Activated CD4-positive, alpha-beta memory T cell treated with anti-CD3 and anti-CD28 coated beads for 36 hours (primary cell): Measurements from ENCODE around the gene GGT5. TPM values are rescaled to one million over a fixed set of nuclear protein-coding genes. Genes with fewer than 3 reads are reported as not detected.
A peak's percentile ranks its signal among the peaks of the same experiment; 100 is the strongest.
"Not testable (repeated sequence)": the region's sequence is repeated elsewhere in the genome, so short reads cannot be mapped to it uniquely, and the experiment has no call there.

Experiments used
- CTCF ChIA-PET: fragments of 350-600 bp; sonication (Branson Sonifier 250); formaldehyde crosslinking; loops from one replicate; lab custom pipeline; 2021; ENCODE audit warnings: antibody characterized with exemption, inconsistent platforms; lab: Charles Lee
- POLR2A ChIA-PET: fragments of 350-600 bp; sonication (Branson Sonifier 250); formaldehyde crosslinking; loops from one replicate; lab custom pipeline; 2021; ENCODE audit warnings: antibody characterized with exemption; lab: Charles Lee
- DNase-seq: peaks from one replicate; pipeline ENCODE4 v3.0.0-alpha.2; 2020
- H3K27ac Mint-ChIP-seq: one replicate; pipeline ENCODE4 v1.8.0; 2021; ENCODE audit warnings: mixed read lengths
- H3K27me3 Mint-ChIP-seq: one replicate; pipeline ENCODE4 v1.8.0; 2021; ENCODE audit warnings: mixed read lengths
- H3K36me3 Mint-ChIP-seq: one replicate; pipeline ENCODE4 v1.8.0; 2021; ENCODE audit warnings: mixed read lengths
- H3K4me1 Mint-ChIP-seq: one replicate; pipeline ENCODE4 v1.8.0; 2021; ENCODE audit warnings: low read depth, mixed read lengths
- H3K4me3 Mint-ChIP-seq: one replicate; pipeline ENCODE4 v1.8.0; 2021; ENCODE audit warnings: mild to moderate bottlenecking, mixed read lengths
- H3K9me3 Mint-ChIP-seq: one replicate; pipeline ENCODE4 v1.8.0; 2021; ENCODE audit warnings: mixed read lengths
- intact Hi-C: fragments of 100-400 bp; cut with micrococcal nuclease; formaldehyde crosslinking; loops from one replicate; pipeline ENCODE4 v1.15.1; 2023
- total RNA-seq, 2 experiments: library from RNA; stranded (reverse); gene quantifications; one replicate each; pipeline ENCODE4 v1.2.3, GENCODE V29; 2021

Gene GGT5
- total RNA-seq, 2 experiments from 2014 or later = not detected

DNA sequence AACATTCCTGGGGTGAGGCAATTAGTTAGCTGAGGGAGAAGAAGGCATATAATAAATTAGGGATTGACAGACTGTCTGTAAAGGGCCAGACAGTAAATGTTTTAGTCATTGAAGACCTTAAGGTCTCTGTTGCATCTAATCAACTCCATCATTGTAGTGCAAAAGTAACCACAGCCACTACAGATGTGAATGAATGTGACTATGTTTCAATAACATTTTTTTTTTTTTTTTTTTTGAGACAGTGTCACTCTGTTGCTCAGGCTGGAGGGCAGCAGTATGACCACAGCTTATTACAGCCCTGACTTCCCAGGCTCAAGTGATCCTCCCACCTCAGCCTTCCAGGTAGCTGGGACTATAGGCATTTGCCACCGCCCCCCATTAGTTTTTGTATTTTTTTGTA, 35.5 kb upstream of the GGT5 start:
- peaks cover 47% of the 10 kb centered on the region for H3K4me1 Mint-ChIP-seq
- POLR2A ChIA-PET, H3K27me3 Mint-ChIP-seq, H3K4me3 Mint-ChIP-seq, H3K9me3 Mint-ChIP-seq, DNase-seq, CTCF ChIA-PET, H3K27ac Mint-ChIP-seq, intact Hi-C loops, H3K36me3 Mint-ChIP-seq: not testable (repeated sequence)

DNA sequence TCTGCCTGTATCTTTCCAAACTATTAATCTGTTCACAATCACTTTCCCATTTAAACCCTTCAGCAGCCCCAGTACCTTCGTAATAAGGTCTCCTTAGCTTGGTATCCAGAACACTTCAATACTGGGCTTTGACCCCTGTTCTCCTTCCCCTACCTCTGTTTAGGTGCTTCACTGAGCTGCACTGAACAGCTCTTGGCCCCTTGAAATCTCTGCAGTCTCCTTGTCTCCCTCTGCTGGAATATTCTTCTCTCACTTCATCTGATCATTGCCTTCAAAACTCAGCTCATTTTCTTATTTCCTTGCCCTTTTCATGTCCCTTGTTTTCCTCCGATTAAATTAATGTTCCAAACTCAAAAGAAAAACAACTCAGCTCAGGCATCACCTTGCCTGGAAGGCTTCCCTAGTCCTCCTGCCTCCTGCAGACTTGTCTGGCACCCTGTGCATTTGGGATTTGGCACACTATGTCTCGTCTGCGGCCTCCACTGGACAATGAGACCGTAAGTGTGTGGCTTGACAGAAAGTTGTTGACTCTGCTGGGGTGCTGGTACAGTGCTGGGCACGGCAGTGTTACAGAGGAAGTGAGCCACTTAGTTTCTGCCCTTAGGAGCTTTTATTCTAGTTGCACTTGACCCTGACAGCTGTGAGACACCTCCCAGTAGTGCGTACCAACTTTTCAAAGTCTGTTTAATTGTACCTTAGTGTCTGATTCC, 30.0 kb upstream of the GGT5 start:
- POLR2A ChIA-PET, CTCF ChIA-PET, DNase-seq, H3K9me3 Mint-ChIP-seq, H3K27me3 Mint-ChIP-seq, H3K27ac Mint-ChIP-seq, H3K4me3 Mint-ChIP-seq: not testable (repeated sequence)
- Mint-ChIP-seq H3K4me1 (peaks cover 53% of the 10 kb centered on the region), H3K36me3 (peaks cover 11% of the 10 kb centered on the region)
- intact Hi-C loops = loop anchor here (5.0 kb wide), 1 partner anchor 157 kb away; no protein-coding TSS in a partner anchor

DNA sequence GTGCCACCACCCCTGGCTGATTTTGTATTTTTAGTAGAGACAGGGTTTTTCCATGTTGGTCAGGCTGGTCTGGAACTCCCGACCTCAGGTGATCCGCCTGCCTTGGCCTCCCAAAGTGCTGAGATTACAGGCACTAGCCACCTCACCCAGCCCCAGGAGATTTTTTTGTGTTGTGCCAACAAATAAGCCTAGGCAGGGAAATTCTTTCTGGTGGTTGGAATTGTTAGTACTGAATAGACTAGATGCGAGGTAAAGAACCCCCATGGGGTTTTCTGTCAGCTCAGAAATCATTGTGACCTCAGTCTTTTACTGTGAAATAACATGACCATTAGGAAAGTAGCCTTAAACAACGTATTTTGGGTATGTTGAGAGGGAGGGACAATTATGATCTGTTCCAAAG, 29.0 kb upstream of the GGT5 start:
- Mint-ChIP-seq H3K36me3 (peaks cover 11% of the 10 kb centered on the region), H3K4me1 (peaks cover 47% of the 10 kb centered on the region)
- POLR2A ChIA-PET, H3K4me3 Mint-ChIP-seq, H3K27ac Mint-ChIP-seq, CTCF ChIA-PET, H3K27me3 Mint-ChIP-seq, DNase-seq, H3K9me3 Mint-ChIP-seq: not testable (repeated sequence)
- intact Hi-C loops = loop anchor here (1.0 to 5.0 kb wide), 2 partner anchors 11 to 158 kb away; no protein-coding TSS in a partner anchor

DNA sequence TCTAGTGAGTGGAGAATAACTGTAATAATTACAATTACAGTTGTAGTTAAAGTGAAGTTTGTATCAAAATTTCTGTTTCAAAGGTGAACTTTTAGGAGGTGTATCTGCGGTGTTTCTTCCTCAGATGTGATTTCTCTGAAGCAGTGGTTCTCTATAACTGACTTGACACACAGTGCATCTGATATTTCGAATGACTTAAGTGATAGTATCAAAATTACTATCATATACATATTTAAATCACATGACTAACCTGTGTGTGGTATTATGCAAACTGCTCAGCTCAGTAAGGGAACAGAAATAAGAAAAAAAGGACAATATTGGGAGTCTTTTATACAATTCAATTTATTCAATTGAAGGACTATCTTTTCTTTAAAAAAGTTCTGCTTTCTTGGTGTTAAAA, 28.1 kb upstream of the GGT5 start:
- CTCF ChIA-PET = interaction anchor here (3.2 kb wide), 1 partner anchor 13 kb away, joined by 14 read pairs; no protein-coding TSS in a partner anchor

DNA sequence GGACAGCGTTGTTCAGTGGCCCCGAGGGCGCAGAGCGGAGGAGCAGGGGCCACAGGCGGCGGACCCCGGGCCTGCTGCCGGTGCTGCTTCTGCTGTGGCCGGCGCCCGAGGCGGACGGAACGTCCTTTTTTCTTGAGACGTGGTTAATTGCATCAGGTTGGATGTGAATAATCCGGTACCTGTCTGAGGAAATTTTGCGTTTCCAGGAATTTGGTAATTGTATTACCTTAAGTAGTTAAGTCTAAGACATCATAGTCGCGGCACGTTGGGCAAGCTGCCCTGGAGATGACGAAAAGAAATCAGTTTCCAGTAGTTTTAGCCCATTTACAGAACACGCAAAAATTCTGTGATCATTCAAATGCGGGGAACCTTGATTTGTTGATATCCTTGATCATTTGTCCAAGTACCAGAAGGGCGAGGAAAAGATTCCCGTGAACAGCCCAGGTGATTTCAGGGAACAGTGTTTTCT, 26.5 kb upstream of the GGT5 start:
- H3K27me3 Mint-ChIP-seq = no peaks in the 10 kb centered on the region
- DNase-seq = no peak
- CTCF ChIA-PET = interaction anchor here (3.2 kb wide), 1 partner anchor 14 kb away, joined by 14 read pairs; no protein-coding TSS in a partner anchor
- peak overlapping the region; percentile 82 for H3K4me3 Mint-ChIP-seq
- peaks cover 39% of the 10 kb centered on the region for H3K4me1 Mint-ChIP-seq
- peak overlapping the region; percentile 82 for H3K27ac Mint-ChIP-seq
- intact Hi-C loops = loop anchor here (1.0 to 5.0 kb wide), 2 partner anchors 34 to 161 kb away; no protein-coding TSS in a partner anchor
- POLR2A ChIA-PET = interaction anchor here (3.0 kb wide), 1 partner anchor 13 kb away, joined by 15 read pairs; no protein-coding TSS in a partner anchor
- H3K9me3 Mint-ChIP-seq = no peaks in the 10 kb centered on the region
- peaks cover 8% of the 10 kb centered on the region for H3K36me3 Mint-ChIP-seq

More for the DNA sequence above, 28.1 kb upstream of the GGT5 start:
- POLR2A ChIA-PET = interaction anchor here (3.0 kb wide), 1 partner anchor 12 kb away, joined by 15 read pairs; no protein-coding TSS in a partner anchor
- H3K36me3 Mint-ChIP-seq = peaks cover 11% of the 10 kb centered on the region
- not testable (repeated sequence) for H3K4me3 Mint-ChIP-seq, DNase-seq, H3K9me3 Mint-ChIP-seq, H3K27me3 Mint-ChIP-seq
- peaks cover 44% of the 10 kb centered on the region for H3K4me1 Mint-ChIP-seq
- peak overlapping the region; percentile 42 for H3K27ac Mint-ChIP-seq
- intact Hi-C loops = loop anchor here (1.0 to 5.0 kb wide), 2 partner anchors 12 to 159 kb away; no protein-coding TSS in a partner anchor

DNA sequence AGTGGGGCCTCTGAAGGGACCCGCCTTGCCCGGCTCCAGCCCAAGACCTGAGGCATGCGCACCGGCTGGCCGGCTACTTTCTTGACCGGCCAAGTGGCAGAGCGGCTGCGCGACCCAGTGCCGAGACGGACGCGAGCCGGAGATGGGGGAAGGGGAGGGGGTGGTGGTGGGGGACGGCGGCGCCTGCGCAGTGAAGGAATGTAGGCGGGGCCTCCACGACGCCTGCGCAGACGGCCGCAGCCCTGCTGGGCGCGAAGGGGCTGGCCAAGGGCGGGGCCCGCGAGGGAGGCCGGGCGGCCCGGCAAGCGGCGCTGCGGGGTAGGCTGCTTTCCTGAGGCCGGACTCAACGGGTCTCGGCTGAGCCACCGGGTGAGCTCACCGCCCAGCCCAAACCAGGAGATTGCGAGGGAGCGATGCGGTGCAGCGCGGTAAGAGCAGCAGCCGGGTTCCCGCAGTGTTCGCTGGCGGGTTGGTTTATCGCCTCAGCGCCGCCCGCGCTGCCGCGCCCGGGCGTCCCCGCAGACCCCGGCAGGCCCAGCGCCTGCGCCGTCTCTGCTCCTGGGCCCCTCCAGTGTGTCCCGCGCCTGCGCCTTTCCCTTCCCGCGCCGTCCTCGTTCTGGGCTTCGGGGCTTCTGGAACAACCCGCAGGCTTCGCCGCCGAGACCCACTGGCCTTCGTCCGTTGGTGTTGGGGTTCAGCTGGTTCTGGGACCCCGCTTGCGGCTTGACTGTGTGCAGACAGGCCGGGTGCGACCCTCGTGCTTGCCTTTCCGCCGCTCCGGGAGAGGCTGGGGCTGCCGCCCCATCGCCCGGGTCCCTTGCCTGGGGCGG, 25.9 kb upstream of the GGT5 start, which contains the start of gene SPECC1L:
Gene SPECC1L, plus strand, starts transcription at position 276 of the 830 bp plus-strand sequence. CDS start 31,401 bp downstream, outside the sequence.
- peaks cover 39% of the 10 kb centered on the region for H3K4me1 Mint-ChIP-seq
- intact Hi-C loops = loop anchor here (1.0 to 5.0 kb wide), 2 partner anchors 35 to 162 kb away; no protein-coding TSS in a partner anchor
- peak within 1 kb of the TSS; percentile 82 for H3K4me3 Mint-ChIP-seq
- DNase-seq = peak; percentile 94
- peaks cover 6% of the 10 kb centered on the region for H3K36me3 Mint-ChIP-seq
- ChIA-PET CTCF (interaction anchor here (3.2 kb wide), 1 partner anchor 15 kb away, joined by 14 read pairs; no protein-coding TSS in a partner anchor), POLR2A (interaction anchor here (3.0 kb wide), 1 partner anchor 14 kb away, joined by 15 read pairs; no protein-coding TSS in a partner anchor)
- peak within 1 kb of the TSS; percentile 82 for H3K27ac Mint-ChIP-seq
- no peaks in the 10 kb centered on the region for H3K9me3 Mint-ChIP-seq
- no peaks in the 10 kb centered on the region for H3K27me3 Mint-ChIP-seq

DNA sequence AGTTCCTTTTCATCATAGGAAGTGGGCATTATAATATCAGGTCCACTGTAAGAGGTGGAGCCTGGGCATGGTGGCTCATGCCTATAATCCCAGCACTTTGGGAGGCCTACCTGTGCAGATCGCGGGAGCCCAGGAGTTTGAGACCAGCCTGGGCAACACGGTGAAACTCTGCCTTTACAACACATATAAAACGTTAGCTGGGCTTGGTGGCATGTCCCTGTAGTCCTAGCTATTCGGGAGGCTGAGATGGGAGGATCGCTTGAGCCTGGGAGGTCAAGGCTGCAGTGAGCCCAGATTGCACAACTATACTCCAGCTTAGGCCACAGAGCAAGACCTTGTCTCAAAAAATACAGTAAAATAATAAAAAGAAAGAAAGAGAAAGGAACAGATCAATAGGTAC, 21.6 kb upstream of the GGT5 start:
- CTCF ChIA-PET, H3K4me3 Mint-ChIP-seq, H3K27me3 Mint-ChIP-seq, H3K36me3 Mint-ChIP-seq, H3K9me3 Mint-ChIP-seq, intact Hi-C loops, DNase-seq, H3K4me1 Mint-ChIP-seq, POLR2A ChIA-PET, H3K27ac Mint-ChIP-seq: not testable (repeated sequence)

DNA sequence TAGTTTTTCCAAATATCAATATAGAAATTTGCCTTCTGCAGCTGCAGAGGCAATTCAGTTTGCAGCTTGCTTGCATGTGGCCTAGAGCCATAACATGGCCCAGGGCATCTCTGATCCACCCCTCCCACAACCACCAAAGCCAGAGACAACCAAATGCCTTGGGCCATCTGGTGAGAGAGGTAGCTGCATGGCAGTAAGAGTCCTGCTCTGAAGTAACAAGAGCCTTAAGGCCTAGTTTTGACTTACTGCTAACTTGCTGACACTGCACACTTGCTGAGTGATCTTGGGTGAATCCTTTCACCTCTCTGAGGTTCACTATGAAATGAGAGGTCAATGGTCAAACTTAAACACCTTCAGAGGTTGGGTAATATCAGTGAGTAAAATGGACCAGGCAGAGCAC, 20.9 kb upstream of the GGT5 start:
- Mint-ChIP-seq H3K9me3 (no peaks in the 10 kb centered on the region), H3K4me3 (no peak overlapping the region), H3K36me3 (no peaks in the 10 kb centered on the region), H3K27ac (no peak overlapping the region), H3K4me1 (peaks cover 2% of the 10 kb centered on the region), H3K27me3 (no peaks in the 10 kb centered on the region)
- CTCF ChIA-PET = no interaction called here
- no peak for DNase-seq
- POLR2A ChIA-PET = no interaction called here
- intact Hi-C loops = no loop called here

DNA sequence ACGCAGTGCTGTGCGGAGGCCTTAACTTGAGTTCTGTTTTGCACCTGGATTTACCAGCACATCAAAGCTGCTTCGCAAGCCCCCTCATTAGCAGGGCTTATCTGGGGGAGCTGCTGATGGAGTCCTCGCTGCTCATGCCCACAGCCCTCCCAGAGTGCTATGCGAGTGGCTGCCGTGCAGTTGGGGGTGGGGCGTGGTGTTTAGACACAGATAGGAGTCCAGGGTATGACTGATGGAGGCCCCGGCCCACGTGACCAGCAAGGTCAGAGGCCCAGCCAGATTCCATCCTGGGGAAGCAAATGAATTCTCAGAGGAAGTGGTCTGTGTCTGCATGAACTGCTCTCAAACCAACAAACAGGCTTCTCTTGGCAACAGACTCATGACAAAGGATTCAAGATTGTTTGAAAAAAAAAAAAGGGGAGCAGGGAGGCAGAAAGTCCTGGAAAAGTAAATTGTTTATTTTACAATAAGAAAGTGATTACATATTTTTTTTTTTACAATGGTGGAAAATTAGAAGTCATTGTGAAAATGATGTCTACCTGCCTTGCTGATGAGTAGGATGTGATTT, 19.5 kb upstream of the GGT5 start:
- H3K36me3 Mint-ChIP-seq, CTCF ChIA-PET, H3K27me3 Mint-ChIP-seq, POLR2A ChIA-PET, DNase-seq, H3K4me3 Mint-ChIP-seq, H3K27ac Mint-ChIP-seq, intact Hi-C loops, H3K4me1 Mint-ChIP-seq, H3K9me3 Mint-ChIP-seq: not testable (repeated sequence)

DNA sequence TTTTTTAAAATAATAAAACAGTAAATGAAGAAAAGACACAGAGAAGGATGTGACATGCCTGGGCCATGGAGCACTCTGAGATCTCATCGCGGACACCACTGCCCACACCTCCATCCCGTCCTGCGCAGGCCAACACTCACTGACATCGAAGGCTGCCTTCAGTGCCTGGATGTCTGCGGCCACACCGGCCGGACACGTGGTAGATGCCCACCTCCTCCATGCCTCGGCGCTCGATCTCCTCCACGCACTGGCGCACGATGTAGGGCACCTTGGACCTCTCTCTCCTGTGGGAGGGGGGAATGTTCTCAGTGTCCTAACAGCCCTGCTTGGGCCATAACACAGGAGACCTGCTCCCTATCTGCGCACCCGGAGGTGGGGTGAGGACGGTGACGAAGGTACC, 18.6 kb upstream of the GGT5 start:
- H3K4me1 Mint-ChIP-seq, POLR2A ChIA-PET, DNase-seq, H3K27ac Mint-ChIP-seq, H3K9me3 Mint-ChIP-seq, H3K4me3 Mint-ChIP-seq, H3K27me3 Mint-ChIP-seq, CTCF ChIA-PET, H3K36me3 Mint-ChIP-seq, intact Hi-C loops: not testable (repeated sequence)

DNA sequence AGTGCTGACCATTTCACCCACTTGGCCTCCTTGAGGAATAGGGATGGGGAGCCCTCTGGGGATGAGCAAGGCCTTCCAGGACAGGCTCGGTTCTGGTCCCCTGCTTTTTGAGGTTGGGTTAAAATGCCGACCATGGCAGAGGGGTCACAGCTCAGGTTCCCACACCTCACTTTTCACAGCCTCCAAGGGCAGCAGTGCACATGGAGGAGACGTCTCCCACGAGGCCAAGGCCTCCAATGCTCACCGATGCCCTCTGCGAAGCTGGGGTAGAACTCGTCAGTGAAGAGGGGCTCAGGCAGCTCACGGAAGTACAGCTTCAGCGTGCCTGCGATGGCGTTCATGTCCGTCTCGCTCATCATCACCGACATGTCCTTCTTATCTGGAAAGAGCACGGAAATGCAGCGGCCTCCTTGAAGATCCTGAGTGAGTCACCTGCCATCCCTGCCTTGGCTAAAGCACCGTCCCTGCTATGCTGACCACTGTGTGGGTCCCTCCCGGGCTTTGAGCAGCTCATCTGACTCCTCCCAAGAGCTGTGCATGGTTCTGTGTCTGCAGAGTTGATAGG, 17.4 kb upstream of the GGT5 start:
- POLR2A ChIA-PET, H3K27me3 Mint-ChIP-seq, H3K27ac Mint-ChIP-seq, H3K36me3 Mint-ChIP-seq, DNase-seq, H3K9me3 Mint-ChIP-seq, CTCF ChIA-PET, H3K4me1 Mint-ChIP-seq, H3K4me3 Mint-ChIP-seq, intact Hi-C loops: not testable (repeated sequence)
